AG08395 (cell line): Measurements from ENCODE around the gene UBE3C.
A peak's percentile ranks its signal among the peaks of the same experiment; 100 is the strongest.
"Not testable (repeated sequence)": the region's sequence is repeated elsewhere in the genome, so short reads cannot be mapped to it uniquely, and the experiment has no call there.

Experiments used
- DNase-seq: peaks from one replicate; pipeline ENCODE4 v3.0.0; 2012; ENCODE audit warnings: mixed read lengths, low spot score

UBE3C gene

GRCh38 chr7:157235357-157236333 is 96.9 kb downstream of the UBE3C start:
- DNase-seq = peak; percentile 33

GRCh38 chr7:157238087-157238486 is 99.4 kb downstream of the UBE3C start:
- no peak for DNase-seq

- DNase-seq = no peak
Measured at GRCh38 chr7:157239571-157240270, 101.0 kb downstream of the UBE3C start.

GRCh38 chr7:157241631-157242030 is 102.9 kb downstream of the UBE3C start:
- no peak for DNase-seq

GRCh38 chr7:157244516-157245294 is 106.0 kb downstream of the UBE3C start:
- no peak for DNase-seq

GRCh38 chr7:157246052-157246451 is 107.3 kb downstream of the UBE3C start:
- DNase-seq = no peak

- no peak for DNase-seq
Measured at GRCh38 chr7:157248659-157249058, 109.9 kb downstream of the UBE3C start.

GRCh38 chr7:157250605-157251228 is 112.0 kb downstream of the UBE3C start:
- peak; percentile 68 for DNase-seq

GRCh38 chr7:157251817-157252216 is 113.1 kb downstream of the UBE3C start:
- not testable (repeated sequence) for DNase-seq

- no peak for DNase-seq
Measured at GRCh38 chr7:157253850-157254249, 115.1 kb downstream of the UBE3C start.

GRCh38 chr7:157254781-157255180 is 116.1 kb downstream of the UBE3C start:
- DNase-seq = not testable (repeated sequence)

GRCh38 chr7:157255201-157255606 is 116.5 kb downstream of the UBE3C start:
- DNase-seq = no peak

GRCh38 chr7:157263156-157263555 is 124.4 kb downstream of the UBE3C start:
- no peak for DNase-seq

GRCh38 chr7:157265051-157265450 is 126.3 kb downstream of the UBE3C start:
- no peak for DNase-seq

GRCh38 chr7:157266272-157266671 is 127.5 kb downstream of the UBE3C start:
- no peak for DNase-seq

- no peak for DNase-seq
Measured at GRCh38 chr7:157267516-157267915, 128.8 kb downstream of the UBE3C start.

- DNase-seq = no peak
Measured at GRCh38 chr7:157267956-157268355, 129.2 kb downstream of the UBE3C start.

GRCh38 chr7:157268540-157268939 is 129.8 kb downstream of the UBE3C start:
- no peak for DNase-seq

- no peak for DNase-seq
Measured at GRCh38 chr7:157269341-157270059, 130.8 kb downstream of the UBE3C start.

GRCh38 chr7:157270060-157270444 is 131.3 kb downstream of the UBE3C start:
- no peak for DNase-seq

GRCh38 chr7:157271315-157271990 is 132.7 kb downstream of the UBE3C start:
- DNase-seq = no peak
